ENCODE results near the gene NUDT8. TPM values are rescaled to one million over a fixed set of nuclear protein-coding genes. Genes with fewer than 3 reads are reported as not detected.
"Not testable (repeated sequence)": the region's sequence is repeated elsewhere in the genome, so short reads cannot be mapped to it uniquely, and the experiment has no call there.

Gene NUDT8
- total and polyA plus RNA-seq, 7 donors, result 3.6 to 63.1 (median 10.9) TPM

DNA sequence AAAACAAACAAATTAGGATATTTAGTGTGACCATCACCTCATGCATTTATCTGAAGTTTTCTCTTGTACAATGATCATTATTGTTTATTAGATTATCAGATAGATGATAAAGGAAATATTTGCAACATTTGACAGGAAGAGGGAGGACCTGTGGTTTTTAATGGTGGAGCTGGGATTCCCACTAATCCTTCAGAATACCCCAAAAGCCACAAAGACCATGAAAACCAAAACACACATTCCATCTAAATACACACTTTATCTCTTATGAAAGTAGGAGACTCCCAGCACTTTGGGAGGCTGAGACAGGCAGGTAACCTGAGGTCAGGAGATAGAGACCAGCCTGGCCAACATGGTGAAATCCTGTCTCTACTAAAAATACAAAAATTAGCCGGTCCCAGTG is 30.6 kb downstream of the NUDT8 start:
- intact Hi-C loops (cut with DNase I), result no loop called here
- no peak overlapping the region for H3K4me3 ChIP-seq
- H3K27ac ChIP-seq, result no peak overlapping the region
- no peaks in the 10 kb centered on the region for H3K9me3 ChIP-seq
- DNase-seq, result no peak
- TF ChIP-seq POLR2A (IDR thresholded peaks at IDR 0.05), result no peak
- no peak for TF ChIP-seq POLR2AphosphoS5 (IDR thresholded peaks at IDR 0.05)
- TF ChIP-seq, protein P1, sequence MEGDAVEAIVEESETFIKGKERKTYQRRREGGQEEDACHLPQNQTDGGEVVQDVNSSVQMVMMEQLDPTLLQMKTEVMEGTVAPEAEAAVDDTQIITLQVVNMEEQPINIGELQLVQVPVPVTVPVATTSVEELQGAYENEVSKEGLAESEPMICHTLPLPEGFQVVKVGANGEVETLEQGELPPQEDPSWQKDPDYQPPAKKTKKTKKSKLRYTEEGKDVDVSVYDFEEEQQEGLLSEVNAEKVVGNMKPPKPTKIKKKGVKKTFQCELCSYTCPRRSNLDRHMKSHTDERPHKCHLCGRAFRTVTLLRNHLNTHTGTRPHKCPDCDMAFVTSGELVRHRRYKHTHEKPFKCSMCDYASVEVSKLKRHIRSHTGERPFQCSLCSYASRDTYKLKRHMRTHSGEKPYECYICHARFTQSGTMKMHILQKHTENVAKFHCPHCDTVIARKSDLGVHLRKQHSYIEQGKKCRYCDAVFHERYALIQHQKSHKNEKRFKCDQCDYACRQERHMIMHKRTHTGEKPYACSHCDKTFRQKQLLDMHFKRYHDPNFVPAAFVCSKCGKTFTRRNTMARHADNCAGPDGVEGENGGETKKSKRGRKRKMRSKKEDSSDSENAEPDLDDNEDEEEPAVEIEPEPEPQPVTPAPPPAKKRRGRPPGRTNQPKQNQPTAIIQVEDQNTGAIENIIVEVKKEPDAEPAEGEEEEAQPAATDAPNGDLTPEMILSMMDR (IDR thresholded peaks at IDR 0.05), result no peak
- TF ChIP-seq EP300 (IDR thresholded peaks at IDR 0.05), result no peak
- no peaks in the 10 kb centered on the region for H3K4me1 ChIP-seq
- H3K36me3 ChIP-seq, result no peaks in the 10 kb centered on the region
- WGBS, 2 donors, result 84 to 86% methylated on average over 1 of the region's 1 CpG
- no peaks in the 10 kb centered on the region for H3K27me3 ChIP-seq

DNA sequence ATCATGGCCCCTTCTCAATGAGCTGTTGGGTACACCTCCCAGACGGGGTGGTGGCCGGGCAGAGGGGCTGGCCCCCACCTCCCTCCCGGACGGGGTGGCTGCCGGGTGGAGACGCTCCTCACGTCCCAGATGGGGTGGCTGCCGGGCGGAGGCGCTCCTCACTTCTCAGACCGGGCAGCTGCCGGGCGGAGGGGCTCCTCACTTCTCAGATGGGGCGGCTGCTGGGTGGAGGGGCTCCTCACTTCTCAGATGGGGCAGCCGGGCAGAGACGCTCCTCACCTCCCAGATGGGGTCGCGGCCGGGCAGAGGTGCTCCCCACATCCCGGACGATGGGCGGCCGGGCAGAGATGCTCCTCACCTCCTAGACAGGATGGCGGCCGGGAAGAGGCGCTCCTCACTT is 31.8 kb downstream of the NUDT8 start:
- H3K36me3 ChIP-seq; H3K27me3 ChIP-seq; H3K4me1 ChIP-seq; H3K27ac ChIP-seq; intact Hi-C loops (cut with DNase I); H3K4me3 ChIP-seq; H3K9me3 ChIP-seq; DNase-seq: not testable (repeated sequence)
- WGBS, 2 donors, result 96% methylated on average over 26 of the region's 26 CpGs

DNA sequence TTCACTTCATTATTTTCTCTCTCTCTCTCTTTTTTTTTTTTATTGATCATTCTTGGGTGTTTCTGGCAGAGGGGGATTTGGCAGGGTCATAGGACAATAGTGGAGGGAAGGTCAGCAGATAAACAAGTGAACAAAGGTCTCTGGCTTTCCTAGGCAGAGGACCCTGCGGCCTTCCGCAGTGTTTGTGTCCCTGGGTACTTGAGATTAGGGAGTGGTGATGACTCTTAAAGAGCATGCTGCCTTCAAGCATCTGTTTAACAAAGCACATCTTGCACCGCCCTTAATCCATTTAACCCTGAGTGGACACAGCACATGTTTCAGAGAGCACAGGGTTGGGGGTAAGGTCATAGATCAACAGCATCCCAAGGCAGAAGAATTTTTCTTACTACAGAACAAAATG is 32.3 kb downstream of the NUDT8 start:
- H3K9me3 ChIP-seq; H3K4me3 ChIP-seq; DNase-seq; H3K36me3 ChIP-seq; H3K27ac ChIP-seq; intact Hi-C loops (cut with DNase I); H3K27me3 ChIP-seq; H3K4me1 ChIP-seq: not testable (repeated sequence)
- WGBS, 2 donors, result no CpG with 5 or more reads among the region's 3 CpGs

DNA sequence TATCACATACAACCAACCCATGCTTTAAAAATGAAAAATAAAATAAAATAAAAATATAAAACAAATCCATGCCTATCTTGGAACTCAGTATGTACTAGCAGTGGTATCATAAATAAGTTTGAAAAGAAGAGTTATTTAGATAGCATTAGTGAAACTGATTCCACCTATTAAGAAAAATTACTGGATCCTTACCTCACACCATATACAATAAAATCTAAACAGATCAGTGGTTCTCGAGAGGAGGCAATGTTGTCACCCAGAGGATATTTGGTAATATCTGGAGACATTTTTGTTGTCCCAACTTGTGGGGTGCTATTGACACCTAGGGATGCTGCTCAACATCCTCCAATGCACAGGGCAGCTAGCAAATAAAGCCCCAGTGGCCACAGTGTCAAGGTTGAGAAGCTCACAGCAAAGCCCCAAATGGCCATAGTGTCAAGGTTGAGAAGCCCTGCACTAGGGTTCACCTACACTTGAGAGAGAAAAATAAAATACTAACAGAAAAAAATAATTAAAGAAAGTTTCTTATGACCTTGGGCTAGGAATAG is 32.9 kb downstream of the NUDT8 start:
- 93 to 94% methylated on average over 1 of the region's 1 CpG for WGBS, 2 donors
- no peak for DNase-seq
- H3K4me1 ChIP-seq, result no peaks in the 10 kb centered on the region
- TF ChIP-seq, protein P1 (IDR thresholded peaks at IDR 0.05), result no peak
- TF ChIP-seq EP300 (IDR thresholded peaks at IDR 0.05) (no peak), POLR2AphosphoS5 (IDR thresholded peaks at IDR 0.05) (no peak), POLR2A (IDR thresholded peaks at IDR 0.05) (no peak)
- no peaks in the 10 kb centered on the region for H3K9me3 ChIP-seq
- no peaks in the 10 kb centered on the region for H3K36me3 ChIP-seq
- no peak overlapping the region for H3K4me3 ChIP-seq
- no peaks in the 10 kb centered on the region for H3K27me3 ChIP-seq
- intact Hi-C loops (cut with DNase I), result no loop called here
- no peak overlapping the region for H3K27ac ChIP-seq

DNA sequence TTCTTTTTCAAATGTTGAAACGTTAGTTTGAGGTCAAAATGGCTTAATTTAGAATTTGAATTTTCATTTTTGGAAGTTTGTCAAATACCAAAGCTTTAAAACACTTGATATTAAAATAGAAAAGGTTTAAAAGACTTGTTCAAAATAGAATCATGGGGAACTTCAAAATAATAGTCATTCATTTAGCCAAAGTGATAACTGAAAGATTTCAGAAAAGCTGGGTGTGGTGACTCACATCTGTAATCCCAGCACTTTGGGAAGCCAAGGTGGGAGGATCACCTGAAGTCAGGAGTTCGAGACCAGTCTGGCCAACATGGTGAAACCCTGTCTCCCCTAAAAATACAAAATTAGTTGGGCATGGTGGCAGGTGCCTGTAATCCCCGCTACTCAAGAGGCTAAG is 35.3 kb downstream of the NUDT8 start:
- TF ChIP-seq, protein P1 (IDR thresholded peaks at IDR 0.05), result no peak
- TF ChIP-seq POLR2A (IDR thresholded peaks at IDR 0.05), result no peak
- no peak for TF ChIP-seq EP300 (IDR thresholded peaks at IDR 0.05)
- peaks cover 0 to under 1% (median 0%) of the 10 kb centered on the region in 4 donors for H3K36me3 ChIP-seq
- no peak for DNase-seq
- WGBS, 2 donors, result 63 to 80% methylated on average over 3 of the region's 3 CpGs
- H3K4me3 ChIP-seq, result no peak overlapping the region
- intact Hi-C loops (cut with DNase I), result no loop called here
- no peaks in the 10 kb centered on the region for H3K9me3 ChIP-seq
- H3K27ac ChIP-seq, result no peak overlapping the region
- no peaks in the 10 kb centered on the region for H3K4me1 ChIP-seq
- H3K27me3 ChIP-seq, result no peaks in the 10 kb centered on the region

DNA sequence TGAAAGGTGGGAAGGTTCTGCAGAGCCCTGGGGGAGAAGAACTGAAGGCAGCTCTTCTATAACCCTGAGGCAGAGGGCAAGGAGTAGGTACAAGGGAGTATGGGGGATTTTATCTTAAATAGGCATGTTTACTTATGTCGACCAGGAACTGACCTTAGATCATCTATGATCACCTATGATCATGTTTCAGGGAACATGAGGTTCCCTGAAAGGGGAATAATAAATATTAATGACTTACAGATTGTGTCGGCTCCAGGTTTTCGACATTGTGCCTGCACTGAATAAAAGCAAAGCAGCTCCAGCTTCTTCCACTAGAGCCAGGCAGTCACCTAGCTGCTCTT is 36.2 kb downstream of the NUDT8 start:
- no peaks in the 10 kb centered on the region for H3K9me3 ChIP-seq
- H3K36me3 ChIP-seq, result peaks cover 0 to 6% (median 3%) of the 10 kb centered on the region in 4 donors
- DNase-seq, result no peak
- H3K27ac ChIP-seq, result no peak overlapping the region
- H3K27me3 ChIP-seq, result no peaks in the 10 kb centered on the region
- H3K4me1 ChIP-seq, result no peaks in the 10 kb centered on the region
- TF ChIP-seq POLR2AphosphoS5 (IDR thresholded peaks at IDR 0.05), result no peak
- no peak for TF ChIP-seq POLR2A (IDR thresholded peaks at IDR 0.05)
- TF ChIP-seq, protein P1 (IDR thresholded peaks at IDR 0.05), result no peak
- no peak for TF ChIP-seq EP300 (IDR thresholded peaks at IDR 0.05)
- WGBS, 2 donors, result 63 to 77% methylated on average over 3 of the region's 3 CpGs
- intact Hi-C loops (cut with DNase I), result no loop called here
- no peak overlapping the region for H3K4me3 ChIP-seq
